Measurements from ENCODE around the gene ELP4. TPM values are rescaled to one million over a fixed set of nuclear protein-coding genes. Genes with fewer than 3 reads are reported as not detected.

Gene ELP4
- total RNA-seq, 1 experiment from 2014 or later, result 15.2 TPM

DNA sequence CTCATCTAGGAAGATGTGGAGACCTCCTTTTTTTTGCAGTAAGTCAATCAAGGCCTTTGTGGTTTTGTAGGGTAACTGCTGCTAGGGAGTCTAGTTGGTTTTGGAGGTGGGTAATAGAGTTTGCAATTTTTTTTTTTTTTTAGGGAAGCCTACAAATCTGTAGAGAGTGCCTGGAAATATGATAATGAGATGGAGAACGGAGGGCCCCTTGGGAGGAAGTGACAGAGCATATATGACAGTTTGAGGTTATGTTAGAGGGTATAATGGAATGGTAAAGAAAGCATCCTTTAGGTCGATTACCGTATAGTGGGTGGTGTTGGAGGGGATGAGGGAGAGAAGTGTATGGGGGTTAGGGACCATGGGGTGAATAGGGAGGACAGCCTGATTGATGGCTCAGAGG, 98.3 kb downstream of the ELP4 start:
- Histone ChIP-seq H3K23ac (ENCODE audit: insufficient read length, low read depth, low read length) (no peak overlapping the region), H3K4ac (ENCODE audit: low read depth, low read length) (no peak overlapping the region), H2BK15ac (ENCODE audit: low read depth, low read length) (no peak overlapping the region), H3K27ac (ENCODE audit: insufficient read length, low read depth, low read length) (no peak overlapping the region), H3K79me1 (ENCODE audit: insufficient read depth, low read depth, low read length, poor library complexity, severe bottlenecking) (no peaks in the 10 kb centered on the region), H3K9me3 (ENCODE audit: control insufficient read depth, low read depth, low read length) (no peaks in the 10 kb centered on the region), H4K8ac (replicated peaks; ENCODE audit: insufficient read length, low read depth, low read length) (no peak overlapping the region), H2AFZ (ENCODE audit: low read length) (no peak overlapping the region), H3K27me3 (ENCODE audit: insufficient read depth, low read length) (no peaks in the 10 kb centered on the region), H4K91ac (ENCODE audit: insufficient read length, low read depth, low read length) (no peak overlapping the region), H3K9ac (ENCODE audit: extremely low read depth, insufficient read length, low read length) (no peak overlapping the region), H2AK5ac (ENCODE audit: insufficient read length, low read length) (no peak overlapping the region), H3K79me2 (ENCODE audit: insufficient read depth, low read length) (no peaks in the 10 kb centered on the region), H3T11ph (ENCODE audit: low read length) (no peak overlapping the region), H2BK12ac (ENCODE audit: insufficient read length, low read depth, low read length) (no peak overlapping the region), H4K5ac (ENCODE audit: insufficient read length, low read depth, low read length) (no peak overlapping the region), H3K14ac (ENCODE audit: insufficient read depth, low read length) (no peak overlapping the region), H2BK20ac (ENCODE audit: low read depth, low read length, poor library complexity, severe bottlenecking) (no peak overlapping the region), H2BK5ac (ENCODE audit: insufficient read length, low read length) (no peak overlapping the region), H3K56ac (ENCODE audit: insufficient read length, low read depth, low read length) (no peak overlapping the region), H3K4me1 (ENCODE audit: insufficient read depth, low read length) (no peaks in the 10 kb centered on the region; the same call in 1 of the 2 replicates), H2BK120ac (ENCODE audit: low read depth, low read length, poor library complexity, severe bottlenecking) (no peak overlapping the region), H3K18ac (ENCODE audit: insufficient read length, low read depth, low read length) (no peak overlapping the region), H3K23me2 (ENCODE audit: insufficient read length, low read depth, low read length, poor library complexity, severe bottlenecking) (no peaks in the 10 kb centered on the region), H4K20me1 (ENCODE audit: control insufficient read depth, insufficient read depth, insufficient read length) (no peaks in the 10 kb centered on the region), H3K4me2 (ENCODE audit: insufficient read depth, insufficient read length, low read length) (no peak overlapping the region)
- H3K36me3 Mint-ChIP-seq (ENCODE audit: insufficient read depth in 1 of 3, low read depth in 3 of 3), result 0 out of 7 replicates have a peak, but pooled peaks cover 0 to 2% (median 0%) of the 10 kb centered on the region in 3 experiments
- 100% methylated on average over 2 of the region's 3 CpGs for WGBS (ENCODE audit: extremely low coverage, insufficient read length, low lambda C conversion rate)
- TF ChIP-seq, protein P1, sequence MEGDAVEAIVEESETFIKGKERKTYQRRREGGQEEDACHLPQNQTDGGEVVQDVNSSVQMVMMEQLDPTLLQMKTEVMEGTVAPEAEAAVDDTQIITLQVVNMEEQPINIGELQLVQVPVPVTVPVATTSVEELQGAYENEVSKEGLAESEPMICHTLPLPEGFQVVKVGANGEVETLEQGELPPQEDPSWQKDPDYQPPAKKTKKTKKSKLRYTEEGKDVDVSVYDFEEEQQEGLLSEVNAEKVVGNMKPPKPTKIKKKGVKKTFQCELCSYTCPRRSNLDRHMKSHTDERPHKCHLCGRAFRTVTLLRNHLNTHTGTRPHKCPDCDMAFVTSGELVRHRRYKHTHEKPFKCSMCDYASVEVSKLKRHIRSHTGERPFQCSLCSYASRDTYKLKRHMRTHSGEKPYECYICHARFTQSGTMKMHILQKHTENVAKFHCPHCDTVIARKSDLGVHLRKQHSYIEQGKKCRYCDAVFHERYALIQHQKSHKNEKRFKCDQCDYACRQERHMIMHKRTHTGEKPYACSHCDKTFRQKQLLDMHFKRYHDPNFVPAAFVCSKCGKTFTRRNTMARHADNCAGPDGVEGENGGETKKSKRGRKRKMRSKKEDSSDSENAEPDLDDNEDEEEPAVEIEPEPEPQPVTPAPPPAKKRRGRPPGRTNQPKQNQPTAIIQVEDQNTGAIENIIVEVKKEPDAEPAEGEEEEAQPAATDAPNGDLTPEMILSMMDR (conservative IDR thresholded peaks at IDR 0.05), result no peak
- DNase-seq, result no peak
- H3K27me3 Mint-ChIP-seq (ENCODE audit: low read depth), result no peaks in the 10 kb centered on the region
- peak overlapping the region in 1 of 3 experiments; percentile 7; a peak in 2 of 7 replicates for H3K27ac Mint-ChIP-seq
- no peaks in the 10 kb centered on the region for H3K9me3 Mint-ChIP-seq
- no peak overlapping the region for H3K4me3 Mint-ChIP-seq
- peaks cover 12 to 17% of the 10 kb centered on the region in 2 experiments for H3K4me1 Mint-ChIP-seq

Measured in H9 (cell line).